ENCODE measurements around the gene C1QA.

C1QA gene

GRCh38 chr1:22613572-22613918 is 22.9 kb upstream of the C1QA start:
- DNase-seq: no peak

GRCh38 chr1:22613951-22614350 is 22.5 kb upstream of the C1QA start:
- DNase-seq: no peak

GRCh38 chr1:22615886-22616285 is 20.5 kb upstream of the C1QA start:
- DNase-seq: no peak

- DNase-seq: no peak
These were observed 19.9 kb upstream of the C1QA start for GRCh38 chr1:22616571-22616970.

GRCh38 chr1:22618056-22618455 is 18.4 kb upstream of the C1QA start:
- peak; percentile 63 for DNase-seq

- DNase-seq: peak; percentile 32
These were observed 17.2 kb upstream of the C1QA start for GRCh38 chr1:22619252-22619651.

- no peak for DNase-seq
These were observed 16.6 kb upstream of the C1QA start for GRCh38 chr1:22619798-22620197.

GRCh38 chr1:22621761-22622160 is 14.7 kb upstream of the C1QA start:
- DNase-seq: no peak

- no peak for DNase-seq
These were observed 11.0 kb upstream of the C1QA start for GRCh38 chr1:22625262-22625925.

GRCh38 chr1:22626237-22627157 is 9.9 kb upstream of the C1QA start:
- DNase-seq: peak; percentile 12

GRCh38 chr1:22627331-22627730 is 9.1 kb upstream of the C1QA start:
- peak; percentile 72 for DNase-seq

- no peak for DNase-seq
These were observed 7.6 kb upstream of the C1QA start for GRCh38 chr1:22628698-22629444.

- DNase-seq: no peak
These were observed 6.5 kb upstream of the C1QA start for GRCh38 chr1:22629886-22630285.

GRCh38 chr1:22633697-22634463 is 2.5 kb upstream of the C1QA start:
- no peak for DNase-seq

- DNase-seq: no peak
These were observed 992 bp upstream of the C1QA start for GRCh38 chr1:22635436-22635835.

GRCh38 chr1:22636927-22637326 is 499 bp downstream of the C1QA start:
- DNase-seq: peak; percentile 63

- DNase-seq: no peak
These were observed 1.5 kb downstream of the C1QA start for GRCh38 chr1:22637907-22638445.

- no peak for DNase-seq
These were observed 2.2 kb downstream of the C1QA start for GRCh38 chr1:22638476-22639234.

- DNase-seq: no peak
These were observed 2.9 kb downstream of the C1QA start for GRCh38 chr1:22639286-22639685.

- no peak for DNase-seq
These were observed 4.8 kb downstream of the C1QA start for GRCh38 chr1:22641247-22641646.

- peak; percentile 46 for DNase-seq
These were observed 5.6 kb downstream of the C1QA start for GRCh38 chr1:22641906-22642636.

Data from NCI-H510A treated with DMSO at 0.1 percent for 48 hours (cell line).